ENCODE measurements around the gene OR11L1.

The OR11L1 gene

GRCh38 chr1:247862756-247863155 is 21.1 kb upstream of the OR11L1 start:
- Histone ChIP-seq H3K4me2 (ENCODE audit: low read length) (no peak overlapping the region), H3K27ac (no peak overlapping the region), H3K9ac (no peak overlapping the region), H3K36me3 (ENCODE audit: control insufficient read depth, insufficient read depth, low read length) (no peaks in the 10 kb centered on the region), H3K79me2 (no peaks in the 10 kb centered on the region), H3K9me3 (ENCODE audit: control insufficient read depth, low read length) (no peaks in the 10 kb centered on the region), H3K4me1 (no peaks in the 10 kb centered on the region), H3K27me3 (ENCODE audit: control insufficient read depth, insufficient read depth, low read length) (no peaks in the 10 kb centered on the region), H3K4me3 (ENCODE audit: low read depth, low read length) (no peak overlapping the region), H2AFZ (no peak overlapping the region)
- TF ChIP-seq CTCF (IDR thresholded peaks at IDR 0.05): no peak

- no peak overlapping the region for H2AFZ ChIP-seq
- peak overlapping the region; percentile 50 for H3K4me2 ChIP-seq (ENCODE audit: low read length)
- H3K9ac ChIP-seq: no peak overlapping the region
- no peaks in the 10 kb centered on the region for H3K27me3 ChIP-seq (ENCODE audit: control insufficient read depth, insufficient read depth, low read length)
- H3K9me3 ChIP-seq (ENCODE audit: control insufficient read depth, low read length): no peaks in the 10 kb centered on the region
- no peaks in the 10 kb centered on the region for H3K4me1 ChIP-seq
- no peaks in the 10 kb centered on the region for H3K79me2 ChIP-seq
- no peak overlapping the region for H3K4me3 ChIP-seq (ENCODE audit: low read depth, low read length)
- no peak for TF ChIP-seq CTCF (IDR thresholded peaks at IDR 0.05)
- H3K36me3 ChIP-seq (ENCODE audit: control insufficient read depth, insufficient read depth, low read length): no peaks in the 10 kb centered on the region
- H3K27ac ChIP-seq: no peak overlapping the region
These were observed 16.4 kb upstream of the OR11L1 start for GRCh38 chr1:247857985-247858619.

- no peaks in the 10 kb centered on the region for H3K27me3 ChIP-seq (ENCODE audit: control insufficient read depth, insufficient read depth, low read length)
- TF ChIP-seq CTCF (IDR thresholded peaks at IDR 0.05): no peak
- no peak within 1 kb of the TSS for H3K27ac ChIP-seq
- H3K4me1 ChIP-seq: no peaks in the 10 kb centered on the region
- H3K4me3 ChIP-seq (ENCODE audit: low read depth, low read length): peak within 1 kb of the TSS; percentile 32
- no peak within 1 kb of the TSS for H2AFZ ChIP-seq
- H3K36me3 ChIP-seq (ENCODE audit: control insufficient read depth, insufficient read depth, low read length): no peaks in the 10 kb centered on the region
- H3K4me2 ChIP-seq (ENCODE audit: low read length): peak within 1 kb of the TSS; percentile 50
- no peaks in the 10 kb centered on the region for H3K9me3 ChIP-seq (ENCODE audit: control insufficient read depth, low read length)
- no peak within 1 kb of the TSS for H3K9ac ChIP-seq
- H3K79me2 ChIP-seq: no peaks in the 10 kb centered on the region
These were observed 15.6 kb upstream of the OR11L1 start, which contains the start of gene TRIM58 for GRCh38 chr1:247857069-247857984. TSS of gene TRIM58 (plus strand) at chr1:247857187. CDS start at chr1:247857247, 60 bp downstream.

- no peak overlapping the region for H2AFZ ChIP-seq
- H3K9ac ChIP-seq: no peak overlapping the region
- H3K27me3 ChIP-seq (ENCODE audit: control insufficient read depth, insufficient read depth, low read length): no peaks in the 10 kb centered on the region
- H3K27ac ChIP-seq: no peak overlapping the region
- H3K4me3 ChIP-seq (ENCODE audit: low read depth, low read length): no peak overlapping the region
- no peak for TF ChIP-seq CTCF (IDR thresholded peaks at IDR 0.05)
- no peaks in the 10 kb centered on the region for H3K9me3 ChIP-seq (ENCODE audit: control insufficient read depth, low read length)
- H3K36me3 ChIP-seq (ENCODE audit: control insufficient read depth, insufficient read depth, low read length): no peaks in the 10 kb centered on the region
- no peaks in the 10 kb centered on the region for H3K4me1 ChIP-seq
- no peaks in the 10 kb centered on the region for H3K79me2 ChIP-seq
- H3K4me2 ChIP-seq (ENCODE audit: low read length): no peak overlapping the region
These were observed 14.2 kb upstream of the OR11L1 start for GRCh38 chr1:247855911-247856310.

All from parathyroid adenoma (tissue), 2 donors.